ENCODE measurements around the gene SYNE1. TPM values are rescaled to one million over a fixed set of nuclear protein-coding genes. Genes with fewer than 3 reads are reported as not detected.

SYNE1 gene
- total and polyA plus RNA-seq, 2 experiments from 2014 or later, result 17.6 to 59.9 TPM

- no peak overlapping the region for H3K4me3 ChIP-seq
- no peaks in the 10 kb centered on the region for H3K9me3 ChIP-seq (ENCODE audit: low read depth)
- no peak overlapping the region for H2AFZ ChIP-seq
- no peak overlapping the region for H3K27ac ChIP-seq
- WGBS (ENCODE audit: low lambda C conversion rate, missing lambda C conversion rate), result 53% methylated on average over 20 of the region's 20 CpGs
- H4K20me1 ChIP-seq (ENCODE audit: insufficient read depth, poor library complexity, severe bottlenecking), result no peaks in the 10 kb centered on the region
- H3K79me2 ChIP-seq, result no peaks in the 10 kb centered on the region
- H3K9me2 ChIP-seq (replicated peaks; ENCODE audit: insufficient read depth), result no peaks in the 10 kb centered on the region
- H3K4me1 ChIP-seq (ENCODE audit: insufficient read depth), result peaks cover 10% of the 10 kb centered on the region
- no peak for DNase-seq (ENCODE audit: low spot score)
- peak overlapping the region; percentile 48 for H3K4me2 ChIP-seq
- TF ChIP-seq EZH2phosphoT487 (IDR thresholded peaks at IDR 0.05; ENCODE audit: low read depth, severe bottlenecking, unreplicated experiment) (no peak), EZH2 (IDR thresholded peaks at IDR 0.05; ENCODE audit: borderline replicate concordance) (no peak), CTCF (IDR thresholded peaks at IDR 0.05; ENCODE audit: poor library complexity) (no peak)
- no peaks in the 10 kb centered on the region for H3K36me3 ChIP-seq (replicated peaks; ENCODE audit: insufficient read depth, low read depth)
- no peaks in the 10 kb centered on the region for H3K27me3 ChIP-seq
Measured at GRCh38 chr6:152110886-152111820, 526.0 kb downstream of the SYNE1 start.

GRCh38 chr6:152107973-152108372 is 529.2 kb downstream of the SYNE1 start:
- no peak for DNase-seq (ENCODE audit: low spot score)
- H3K4me2 ChIP-seq, result no peak overlapping the region
- no peaks in the 10 kb centered on the region for H3K27me3 ChIP-seq
- H2AFZ ChIP-seq, result no peak overlapping the region
- H3K9me3 ChIP-seq (ENCODE audit: low read depth), result no peaks in the 10 kb centered on the region
- no peaks in the 10 kb centered on the region for H3K36me3 ChIP-seq (replicated peaks; ENCODE audit: insufficient read depth, low read depth)
- H3K4me1 ChIP-seq (ENCODE audit: insufficient read depth), result peaks cover 10% of the 10 kb centered on the region
- no peaks in the 10 kb centered on the region for H4K20me1 ChIP-seq (ENCODE audit: insufficient read depth, poor library complexity, severe bottlenecking)
- no peaks in the 10 kb centered on the region for H3K9me2 ChIP-seq (replicated peaks; ENCODE audit: insufficient read depth)
- no peak overlapping the region for H3K27ac ChIP-seq
- WGBS (ENCODE audit: low lambda C conversion rate, missing lambda C conversion rate), result 80% methylated on average over 4 of the region's 4 CpGs
- no peaks in the 10 kb centered on the region for H3K79me2 ChIP-seq
- H3K4me3 ChIP-seq, result no peak overlapping the region
- TF ChIP-seq CTCF (IDR thresholded peaks at IDR 0.05; ENCODE audit: poor library complexity) (no peak), EZH2phosphoT487 (IDR thresholded peaks at IDR 0.05; ENCODE audit: low read depth, severe bottlenecking, unreplicated experiment) (no peak), EZH2 (IDR thresholded peaks at IDR 0.05; ENCODE audit: borderline replicate concordance) (no peak)

GRCh38 chr6:152100183-152100618 is 537.0 kb downstream of the SYNE1 start:
- no peak overlapping the region for H3K27ac ChIP-seq
- H3K79me2 ChIP-seq, result no peaks in the 10 kb centered on the region
- WGBS (ENCODE audit: low lambda C conversion rate, missing lambda C conversion rate), result 64% methylated on average over 6 of the region's 7 CpGs
- H3K9me2 ChIP-seq (replicated peaks; ENCODE audit: insufficient read depth), result no peaks in the 10 kb centered on the region
- no peak overlapping the region for H3K4me3 ChIP-seq
- H3K4me1 ChIP-seq (ENCODE audit: insufficient read depth), result peaks cover 12% of the 10 kb centered on the region
- no peak for DNase-seq (ENCODE audit: low spot score)
- H3K9me3 ChIP-seq (ENCODE audit: low read depth), result no peaks in the 10 kb centered on the region
- H4K20me1 ChIP-seq (ENCODE audit: insufficient read depth, poor library complexity, severe bottlenecking), result no peaks in the 10 kb centered on the region
- H3K27me3 ChIP-seq, result no peaks in the 10 kb centered on the region
- no peak for TF ChIP-seq CTCF (IDR thresholded peaks at IDR 0.05; ENCODE audit: poor library complexity)
- TF ChIP-seq EZH2 (IDR thresholded peaks at IDR 0.05; ENCODE audit: borderline replicate concordance), result no peak
- TF ChIP-seq EZH2phosphoT487 (IDR thresholded peaks at IDR 0.05; ENCODE audit: low read depth, severe bottlenecking, unreplicated experiment), result no peak
- no peaks in the 10 kb centered on the region for H3K36me3 ChIP-seq (replicated peaks; ENCODE audit: insufficient read depth, low read depth)
- no peak overlapping the region for H2AFZ ChIP-seq
- no peak overlapping the region for H3K4me2 ChIP-seq
